Sigmoid colon (tissue), 7 donors: ENCODE measurements around the gene FUT1. TPM values are rescaled to one million over a fixed set of nuclear protein-coding genes. Genes with fewer than 3 reads are reported as not detected.

Experiments
- DNase-seq: peaks from one replicate; pipeline ENCODE4 v3.0.0-alpha.2; 2019
- H3K27ac ChIP-seq, 4 donors: fragments of 200-600 bp; sonication (generic); one replicate each; pipeline ENCODE4 v1.5.1; 2016 to 2019; ENCODE audit warnings: mild to moderate bottlenecking in 1 of 4
- H3K27me3 ChIP-seq, 3 donors: fragments of 200-600 bp; sonication (generic); one replicate each; pipeline ENCODE4 v1.5.1; 2019; ENCODE audit warnings: mild to moderate bottlenecking in 1 of 3
- H3K36me3 ChIP-seq, 4 donors: fragments of 200-600 bp; sonication (generic); one replicate each; pipeline ENCODE4 v1.5.1; 2016 to 2019
- H3K4me1 ChIP-seq, 4 donors: fragments of 200-600 bp; sonication (generic); one replicate each; pipeline ENCODE4 v1.5.1; 2017 to 2019
- H3K4me3 ChIP-seq, 4 donors: fragments of 200-600 bp; sonication (generic); one replicate each; pipeline ENCODE4 v1.5.1; 2017 to 2019; ENCODE audit warnings: mild to moderate bottlenecking in 2 of 4, moderate library complexity in 1 of 4
- H3K9me3 ChIP-seq, 4 donors: fragments of 200-600 bp in 3 of 4; sonication (generic) in 3 of 4; one replicate each; pipeline versions ENCODE4 v1.5.1 to v1.6.1; 2013 to 2019
- EP300 ChIP-seq, 4 donors: sonication (generic); formaldehyde crosslinking; IDR thresholded peaks; one replicate each; pipeline ENCODE4 v1.6.1; 2017; ENCODE audit warnings: antibody characterized with exemption in 4 of 4
- POLR2A ChIP-seq, 2 donors: fragments of 450-650 bp; IDR thresholded peaks; one replicate each; pipeline ENCODE4 v1.6.1; 2016; ENCODE audit warnings: antibody characterized with exemption in 2 of 2, mild to moderate bottlenecking in 2 of 2, moderate library complexity in 2 of 2
- POLR2AphosphoS5 ChIP-seq, 4 donors: sonication (generic); formaldehyde crosslinking; IDR thresholded peaks; one replicate each; pipeline ENCODE4 v1.6.1; 2017; ENCODE audit warnings: antibody characterized with exemption in 4 of 4
- WGBS, 2 donors: extraction: QIAGEN DNeasy Blood & Tissue Kit; methylation state at CpG; one replicate each; pipeline ENCODE4 v1.1.7; 2013; 5-methylcytosine and 5-hydroxymethylcytosine counted together
- intact Hi-C: fragments of 100-400 bp; cut with DNase I; formaldehyde crosslinking; loops from one replicate; pipeline ENCODE4 v1.15.1; 2023
- polyA plus RNA-seq, 3 donors: library from polyadenylated mRNA; stranded (reverse); fragments of 200-250 nt; gene quantifications; one replicate each; pipeline ENCODE4 v1.2.3, GENCODE V29; 2013
- total RNA-seq, 4 donors: library from RNA; depleted of rRNA; stranded (reverse); fragments of >200 nt; gene quantifications; one replicate each; pipeline ENCODE4 v1.1.0, GENCODE V29; 2016
- TF ChIP-seq, protein P1 (sequence below), 4 experiments: fragments of 450-650 bp in 3 of 4; fragments of 200-600 bp in 1 of 4; IDR thresholded peaks; one replicate each; pipeline ENCODE4 v1.5.1; 2016 to 2019; ENCODE audit warnings: antibody characterized with exemption in 4 of 4, mild to moderate bottlenecking in 3 of 4, moderate library complexity in 2 of 4
- donor health status: healthy with polysubstance abuse.
- donor health status: Bipolar disorder and iron deficiency.
- donor health status: healthy.

Gene FUT1
- total and polyA plus RNA-seq, 7 donors: under 0.01 to 0.80 (median 0.49) TPM; not detected in 2

DNA sequence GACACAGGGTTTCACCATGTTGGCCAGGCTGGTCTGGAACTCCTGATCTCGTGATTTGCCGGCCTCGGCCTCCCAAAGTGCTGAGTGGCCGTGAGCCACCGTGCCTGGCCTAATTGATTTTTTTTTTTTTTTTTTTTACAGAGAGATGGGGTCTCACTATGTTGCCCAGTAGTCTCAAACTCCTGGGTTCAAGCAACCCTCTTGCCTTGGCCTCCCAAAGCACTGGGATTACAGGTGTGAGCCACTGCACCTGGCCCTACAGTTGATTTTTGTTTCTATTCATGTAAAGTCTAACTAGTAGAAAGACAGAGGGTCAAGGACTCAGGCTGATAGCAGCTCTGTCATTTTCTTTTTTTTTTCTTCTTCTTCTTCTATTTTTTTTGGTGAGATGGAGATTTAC lies 24.7 kb upstream of the FUT1 start:
- WGBS, 2 donors: 50 to 87% methylated on average over 5 of the region's 5 CpGs
- no peaks in the 10 kb centered on the region for H3K9me3 ChIP-seq
- intact Hi-C loops: no loop called here
- TF ChIP-seq, protein P1, sequence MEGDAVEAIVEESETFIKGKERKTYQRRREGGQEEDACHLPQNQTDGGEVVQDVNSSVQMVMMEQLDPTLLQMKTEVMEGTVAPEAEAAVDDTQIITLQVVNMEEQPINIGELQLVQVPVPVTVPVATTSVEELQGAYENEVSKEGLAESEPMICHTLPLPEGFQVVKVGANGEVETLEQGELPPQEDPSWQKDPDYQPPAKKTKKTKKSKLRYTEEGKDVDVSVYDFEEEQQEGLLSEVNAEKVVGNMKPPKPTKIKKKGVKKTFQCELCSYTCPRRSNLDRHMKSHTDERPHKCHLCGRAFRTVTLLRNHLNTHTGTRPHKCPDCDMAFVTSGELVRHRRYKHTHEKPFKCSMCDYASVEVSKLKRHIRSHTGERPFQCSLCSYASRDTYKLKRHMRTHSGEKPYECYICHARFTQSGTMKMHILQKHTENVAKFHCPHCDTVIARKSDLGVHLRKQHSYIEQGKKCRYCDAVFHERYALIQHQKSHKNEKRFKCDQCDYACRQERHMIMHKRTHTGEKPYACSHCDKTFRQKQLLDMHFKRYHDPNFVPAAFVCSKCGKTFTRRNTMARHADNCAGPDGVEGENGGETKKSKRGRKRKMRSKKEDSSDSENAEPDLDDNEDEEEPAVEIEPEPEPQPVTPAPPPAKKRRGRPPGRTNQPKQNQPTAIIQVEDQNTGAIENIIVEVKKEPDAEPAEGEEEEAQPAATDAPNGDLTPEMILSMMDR (IDR thresholded peaks at IDR 0.05): no peak
- TF ChIP-seq EP300 (IDR thresholded peaks at IDR 0.05) (no peak), POLR2A (IDR thresholded peaks at IDR 0.05) (no peak), POLR2AphosphoS5 (IDR thresholded peaks at IDR 0.05) (no peak)
- no peak overlapping the region for H3K4me3 ChIP-seq
- H3K27me3 ChIP-seq: no peaks in the 10 kb centered on the region
- no peak overlapping the region for H3K27ac ChIP-seq
- H3K36me3 ChIP-seq: no peaks in the 10 kb centered on the region
- no peak for DNase-seq
- H3K4me1 ChIP-seq: peaks cover 0 to 10% (median 6%) of the 10 kb centered on the region in 4 donors

DNA sequence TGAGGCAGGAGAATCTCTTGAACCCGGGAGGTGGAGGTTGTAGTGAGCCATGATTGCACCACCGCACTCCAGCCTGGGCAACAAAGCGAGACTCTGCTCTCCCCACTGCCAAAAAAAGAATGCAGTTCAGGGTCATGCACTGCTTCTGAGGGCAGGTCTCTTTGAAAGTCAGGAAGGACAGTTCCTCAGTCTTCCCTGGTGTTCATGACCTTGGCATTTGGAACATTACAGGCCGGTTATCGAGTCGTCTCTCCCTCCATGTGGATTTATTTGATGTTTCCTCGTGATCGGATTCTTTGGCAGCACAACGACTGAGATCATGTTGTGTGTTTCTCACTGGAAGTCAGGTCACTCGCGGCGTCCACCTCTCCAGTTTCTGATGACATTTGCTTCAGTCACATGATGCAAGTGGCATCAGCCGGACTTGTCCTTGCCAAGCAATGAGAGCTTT lies 20.1 kb upstream of the FUT1 start:
- intact Hi-C loops: no loop called here
- no peaks in the 10 kb centered on the region for H3K36me3 ChIP-seq
- H3K27me3 ChIP-seq: peaks cover 0 to 3% (median 0%) of the 10 kb centered on the region in 3 donors
- no peak overlapping the region for H3K4me3 ChIP-seq
- no peak for DNase-seq
- 38 to 78% methylated on average over 13 of the region's 13 CpGs for WGBS, 2 donors
- H3K9me3 ChIP-seq: no peaks in the 10 kb centered on the region
- no peaks in the 10 kb centered on the region for H3K4me1 ChIP-seq
- no peak for TF ChIP-seq EP300 (IDR thresholded peaks at IDR 0.05)
- TF ChIP-seq, protein P1 (IDR thresholded peaks at IDR 0.05): no peak
- no peak for TF ChIP-seq POLR2A (IDR thresholded peaks at IDR 0.05)
- TF ChIP-seq POLR2AphosphoS5 (IDR thresholded peaks at IDR 0.05): no peak
- no peak overlapping the region for H3K27ac ChIP-seq

DNA sequence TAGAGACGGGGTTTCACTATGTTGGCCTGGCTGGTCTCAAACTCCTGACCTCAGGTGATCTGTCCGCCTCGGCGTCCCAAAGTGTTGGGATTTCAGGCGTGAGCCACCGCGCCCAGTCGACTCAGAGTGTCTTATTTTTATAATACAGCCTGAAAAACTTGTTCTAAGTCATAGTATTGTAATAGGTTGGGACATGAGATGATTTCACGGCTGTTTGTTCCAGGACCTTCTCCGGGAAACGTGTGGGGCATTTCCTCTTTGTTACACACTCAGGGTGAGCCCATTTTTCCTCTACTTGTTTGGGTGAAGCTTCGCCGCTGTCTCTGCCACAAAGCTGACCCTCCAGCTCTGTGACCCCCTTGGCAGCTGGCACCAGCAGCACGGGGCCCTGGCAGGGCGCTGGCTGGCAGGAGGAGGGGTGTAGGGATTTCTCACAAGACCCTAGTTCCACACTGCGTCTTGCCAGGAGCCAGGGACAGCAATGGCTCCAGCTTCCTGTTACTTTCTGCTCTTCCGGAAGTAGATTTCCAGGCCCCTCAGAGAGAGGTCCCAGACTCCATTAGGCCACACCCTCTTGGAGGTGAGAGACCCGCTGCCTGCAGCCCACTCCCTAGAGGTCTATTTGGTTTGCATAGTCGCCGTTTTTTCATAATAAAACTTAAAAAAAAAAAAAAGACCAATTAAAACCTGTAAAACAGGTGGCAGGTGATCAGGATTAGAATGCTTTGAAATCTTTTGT lies 18.5 kb upstream of the FUT1 start:
- H3K27me3 ChIP-seq: peaks cover 0 to 3% (median 0%) of the 10 kb centered on the region in 3 donors
- no peak for DNase-seq
- no peak overlapping the region for H3K27ac ChIP-seq
- intact Hi-C loops: no loop called here
- no peaks in the 10 kb centered on the region for H3K36me3 ChIP-seq
- H3K4me3 ChIP-seq: no peak overlapping the region
- H3K4me1 ChIP-seq: no peaks in the 10 kb centered on the region
- WGBS, 2 donors: 35 to 72% methylated on average over 20 of the region's 20 CpGs
- TF ChIP-seq POLR2A (IDR thresholded peaks at IDR 0.05) (no peak), POLR2AphosphoS5 (IDR thresholded peaks at IDR 0.05) (no peak), EP300 (IDR thresholded peaks at IDR 0.05) (no peak)
- TF ChIP-seq, protein P1 (IDR thresholded peaks at IDR 0.05): no peak
- H3K9me3 ChIP-seq: no peaks in the 10 kb centered on the region

DNA sequence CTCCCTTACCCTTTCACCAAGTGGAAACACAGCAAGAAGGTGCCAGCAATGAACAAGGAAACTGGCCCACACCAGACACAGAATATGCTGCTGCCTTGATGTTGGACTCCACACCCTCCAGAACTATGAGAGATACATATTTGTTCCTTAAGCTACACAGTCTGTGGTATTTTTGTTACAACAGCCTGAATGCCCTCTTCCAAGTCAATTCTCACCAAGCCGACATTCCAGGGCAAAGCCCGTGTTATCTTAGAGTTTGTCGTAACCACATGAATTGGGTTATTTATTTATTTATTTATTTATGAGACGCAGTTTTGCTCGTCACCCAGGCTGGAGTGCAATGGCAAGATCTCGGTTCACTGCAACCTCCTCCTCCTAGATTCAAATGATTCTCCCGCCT lies 17.8 kb upstream of the FUT1 start:
- TF ChIP-seq, protein P1 (IDR thresholded peaks at IDR 0.05): no peak
- TF ChIP-seq EP300 (IDR thresholded peaks at IDR 0.05) (no peak), POLR2A (IDR thresholded peaks at IDR 0.05) (no peak), POLR2AphosphoS5 (IDR thresholded peaks at IDR 0.05) (no peak)
- H3K4me1 ChIP-seq: no peaks in the 10 kb centered on the region
- no peak overlapping the region for H3K4me3 ChIP-seq
- no peaks in the 10 kb centered on the region for H3K36me3 ChIP-seq
- no peak overlapping the region for H3K27ac ChIP-seq
- intact Hi-C loops: no loop called here
- no peaks in the 10 kb centered on the region for H3K9me3 ChIP-seq
- DNase-seq: no peak
- H3K27me3 ChIP-seq: peaks cover 0 to 3% (median 0%) of the 10 kb centered on the region in 3 donors
- WGBS, 2 donors: 62 to 72% methylated on average over 7 of the region's 7 CpGs
